H9 (cell line): ENCODE results near the gene FEM1B. TPM values are rescaled to one million over a fixed set of nuclear protein-coding genes. Genes with fewer than 3 reads are reported as not detected.
A peak's percentile ranks its signal among the peaks of the same experiment; 100 is the strongest.

ENCODE experiments used
- DNase-seq: peaks from one replicate; pipeline ENCODE4 v3.0.0-alpha.2; 2017
- H2AFZ ChIP-seq: one replicate; pipeline ENCODE4 v1.6.1; 2013; ENCODE audit warnings: mild to moderate bottlenecking, low read length, control low read depth, moderate library complexity
- H2AK5ac ChIP-seq: 2 replicates; pipeline ENCODE4 v1.6.1; 2013; ENCODE audit warnings: low read length, control low read depth, mixed read lengths; ENCODE audit not compliant: insufficient read length
- H2BK120ac ChIP-seq: one replicate; pipeline ENCODE4 v1.6.1; 2013; ENCODE audit warnings: low read depth, mild to moderate bottlenecking, low read length, control low read depth, inconsistent platforms; ENCODE audit not compliant: poor library complexity, severe bottlenecking
- H2BK12ac ChIP-seq: 2 replicates; pipeline ENCODE4 v1.6.1; 2013; ENCODE audit warnings: low read length, control low read depth, mixed read lengths, low read depth; ENCODE audit not compliant: insufficient read length
- H2BK15ac ChIP-seq: 2 replicates; pipeline ENCODE4 v1.6.1; 2013; ENCODE audit warnings: low read depth, low read length, control low read depth
- H2BK20ac ChIP-seq: one replicate; pipeline ENCODE4 v1.6.1; 2013; ENCODE audit warnings: low read depth, mild to moderate bottlenecking, low read length, control low read depth, inconsistent platforms; ENCODE audit not compliant: poor library complexity, severe bottlenecking
- H2BK5ac ChIP-seq: 2 replicates; pipeline ENCODE4 v1.6.1; 2013; ENCODE audit warnings: low read length, control low read depth, mixed read lengths; ENCODE audit not compliant: insufficient read length
- H3K14ac ChIP-seq: 2 replicates; pipeline ENCODE4 v1.6.1; 2013; ENCODE audit warnings: low read length, control low read depth; ENCODE audit not compliant: insufficient read depth
- H3K18ac ChIP-seq: 2 replicates; pipeline ENCODE4 v1.6.1; 2013; ENCODE audit warnings: low read depth, mild to moderate bottlenecking, mixed read lengths, low read length, control low read depth; ENCODE audit not compliant: insufficient read length
- H3K23ac ChIP-seq: 2 replicates; pipeline ENCODE4 v1.6.1; 2013; ENCODE audit warnings: low read length, control low read depth, mixed read lengths, low read depth; ENCODE audit not compliant: insufficient read length
- H3K23me2 ChIP-seq: 2 replicates; pipeline ENCODE4 v1.6.1; 2013; ENCODE audit warnings: low read depth, mild to moderate bottlenecking, mixed read lengths, low read length, control low read depth; ENCODE audit not compliant: insufficient read length, poor library complexity, severe bottlenecking
- H3K27ac ChIP-seq: 2 replicates; pipeline ENCODE4 v1.5.1; 2013; ENCODE audit warnings: low read length, control low read depth, mixed read lengths, low read depth; ENCODE audit not compliant: insufficient read length
- H3K27me3 ChIP-seq: 2 replicates; pipeline ENCODE4 v1.6.1; 2013; ENCODE audit warnings: low read length, control low read depth, inconsistent platforms; ENCODE audit not compliant: insufficient read depth
- H3K4ac ChIP-seq: 2 replicates; pipeline ENCODE4 v1.6.1; 2013; ENCODE audit warnings: low read depth, mild to moderate bottlenecking, control low read depth, inconsistent platforms, low read length, moderate library complexity
- H3K4me1 ChIP-seq: 2 replicates; pipeline ENCODE4 v1.6.1; 2013; ENCODE audit warnings: low read length, control low read depth, inconsistent platforms; ENCODE audit not compliant: insufficient read depth
- H3K4me2 ChIP-seq: 2 replicates; pipeline ENCODE4 v1.6.1; 2013; ENCODE audit warnings: low read length, control low read depth, mixed read lengths; ENCODE audit not compliant: insufficient read length, insufficient read depth
- H3K56ac ChIP-seq: 2 replicates; pipeline ENCODE4 v1.6.1; 2013; ENCODE audit warnings: low read depth, mild to moderate bottlenecking, mixed read lengths, low read length, control low read depth; ENCODE audit not compliant: insufficient read length
- H3K79me1 ChIP-seq: 2 replicates; pipeline ENCODE4 v1.6.1; 2013; ENCODE audit warnings: low read depth, mild to moderate bottlenecking, moderate library complexity, low read length, control low read depth, inconsistent platforms; ENCODE audit not compliant: insufficient read depth, poor library complexity, severe bottlenecking
- H3K79me2 ChIP-seq: 2 replicates; pipeline ENCODE4 v1.6.1; 2013; ENCODE audit warnings: low read length, control low read depth, inconsistent platforms; ENCODE audit not compliant: insufficient read depth
- H3K9ac ChIP-seq: 2 replicates; pipeline ENCODE4 v1.6.1; 2013; ENCODE audit warnings: low read length, control low read depth, mixed read lengths; ENCODE audit not compliant: insufficient read length; ENCODE audit errors: extremely low read depth
- H3K9me3 ChIP-seq: one replicate; pipeline ENCODE4 v1.6.1; 2013; ENCODE audit warnings: low read depth, low read length, inconsistent platforms; ENCODE audit not compliant: control insufficient read depth
- H3T11ph ChIP-seq: one replicate; pipeline ENCODE4 v1.6.1; 2013; ENCODE audit warnings: mild to moderate bottlenecking, low read length, control low read depth, inconsistent platforms
- H4K20me1 ChIP-seq: one replicate; pipeline ENCODE4 v1.6.1; 2013; ENCODE audit not compliant: control insufficient read depth, insufficient read length, insufficient read depth
- H4K5ac ChIP-seq: 2 replicates; pipeline ENCODE4 v1.6.1; 2013; ENCODE audit warnings: low read depth, mild to moderate bottlenecking, mixed read lengths, low read length, control low read depth; ENCODE audit not compliant: insufficient read length
- H4K8ac ChIP-seq: replicated peaks from 2 replicates; pipeline ENCODE4 v1.6.1; 2013; ENCODE audit warnings: low read length, control low read depth, mixed read lengths, low read depth; ENCODE audit not compliant: insufficient read length
- H4K91ac ChIP-seq: 2 replicates; pipeline ENCODE4 v1.6.1; 2013; ENCODE audit warnings: low read depth, mild to moderate bottlenecking, moderate library complexity, mixed read lengths, low read length, control low read depth; ENCODE audit not compliant: insufficient read length
- H3K27ac Mint-ChIP-seq, 3 experiments: 2 replicates in 2 of 3; 3 replicates in 1 of 3; pipeline ENCODE4 v1.8.0; 2020 to 2021; ENCODE audit warnings: mixed read lengths in 3 of 3, mild to moderate bottlenecking in 1 of 3, moderate library complexity in 1 of 3
- H3K27me3 Mint-ChIP-seq: 2 replicates; pipeline ENCODE4 v1.8.0; 2021; ENCODE audit warnings: low read depth, mild to moderate bottlenecking, moderate library complexity, mixed read lengths
- H3K36me3 Mint-ChIP-seq, 3 experiments: 2 replicates in 2 of 3; 3 replicates in 1 of 3; pipeline ENCODE4 v1.8.0; 2020 to 2021; ENCODE audit warnings: low read depth in 3 of 3, mixed read lengths in 3 of 3; ENCODE audit not compliant: insufficient read depth in 1 of 3
- H3K4me1 Mint-ChIP-seq, 2 experiments: 2 replicates each; pipeline ENCODE4 v1.8.0; 2020; ENCODE audit warnings: mixed read lengths in 2 of 2
- H3K4me3 Mint-ChIP-seq, 2 experiments: 2 replicates in 1 of 2; 3 replicates in 1 of 2; pipeline ENCODE4 v1.8.0; 2020 to 2021; ENCODE audit warnings: mild to moderate bottlenecking in 2 of 2, mixed read lengths in 2 of 2, moderate library complexity in 1 of 2
- H3K9me3 Mint-ChIP-seq, 2 experiments: 2 replicates in 1 of 2; 3 replicates in 1 of 2; pipeline ENCODE4 v1.8.0; 2020; ENCODE audit warnings: mild to moderate bottlenecking in 2 of 2, mixed read lengths in 2 of 2, moderate library complexity in 1 of 2
- WGBS: extraction: QIAGEN DNeasy Blood & Tissue Kit; methylation state at CpG from one replicate; pipeline ENCODE4 v1.1.7; 2013; ENCODE audit warnings: missing lambda C conversion rate, low lambda C conversion rate, mixed read lengths; ENCODE audit not compliant: insufficient read length; ENCODE audit errors: extremely low coverage; 5-methylcytosine and 5-hydroxymethylcytosine counted together
- total RNA-seq: library from RNA; stranded (reverse); gene quantifications from 2 replicates; pipeline ENCODE4 v1.2.1, GENCODE V29; 2021
- TF ChIP-seq, protein P1 (sequence below): fragments of 200-600 bp; sonication (generic); conservative IDR thresholded peaks from 3 replicates; pipeline ENCODE4 v1.8.0; 2021; ENCODE audit warnings: antibody characterized with exemption, mild to moderate bottlenecking

Gene FEM1B
- total RNA-seq, 1 experiment from 2014 or later: 77.9 TPM

DNA sequence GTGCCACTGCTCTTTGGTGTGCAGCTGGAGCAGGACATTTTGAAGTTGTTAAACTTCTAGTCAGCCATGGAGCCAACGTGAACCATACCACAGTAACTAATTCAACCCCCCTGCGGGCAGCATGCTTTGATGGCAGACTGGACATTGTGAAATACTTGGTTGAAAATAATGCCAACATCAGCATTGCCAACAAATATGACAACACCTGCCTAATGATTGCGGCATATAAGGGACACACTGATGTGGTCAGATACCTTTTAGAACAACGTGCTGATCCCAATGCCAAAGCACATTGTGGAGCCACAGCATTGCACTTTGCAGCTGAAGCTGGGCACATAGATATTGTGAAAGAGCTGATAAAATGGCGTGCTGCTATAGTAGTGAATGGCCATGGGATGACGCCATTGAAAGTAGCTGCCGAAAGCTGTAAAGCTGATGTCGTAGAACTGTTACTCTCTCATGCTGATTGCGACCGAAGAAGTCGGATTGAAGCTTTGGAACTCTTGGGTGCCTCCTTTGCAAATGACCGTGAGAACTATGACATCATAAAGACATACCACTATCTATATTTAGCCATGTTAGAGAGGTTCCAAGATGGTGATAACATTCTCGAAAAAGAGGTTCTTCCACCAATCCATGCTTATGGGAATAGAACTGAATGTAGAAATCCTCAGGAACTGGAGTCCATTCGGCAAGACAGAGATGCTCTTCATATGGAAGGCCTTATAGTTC, 12.2 kb downstream of the FEM1B start:
- Histone ChIP-seq H4K5ac (no peak overlapping the region), H3K23me2 (no peaks in the 10 kb centered on the region), H2AK5ac (no peak overlapping the region), H2BK20ac (no peak overlapping the region), H4K91ac (no peak overlapping the region), H3K56ac (no peak overlapping the region), H3K4ac (no peak overlapping the region), H4K8ac (no peak overlapping the region), H3K27ac (no peak overlapping the region), H3K79me1 (no peaks in the 10 kb centered on the region), H2AFZ (no peak overlapping the region), H4K20me1 (no peaks in the 10 kb centered on the region), H2BK12ac (no peak overlapping the region), H3K27me3 (no peaks in the 10 kb centered on the region), H3K9ac (no peak overlapping the region), H3K4me1 (no peaks in the 10 kb centered on the region; the same call in 1 of the 2 replicates), H3K9me3 (no peaks in the 10 kb centered on the region), H3K23ac (no peak overlapping the region), H3K18ac (no peak overlapping the region), H2BK5ac (no peak overlapping the region), H3K14ac (no peak overlapping the region), H2BK15ac (no peak overlapping the region), H3K4me2 (no peak overlapping the region), H3K79me2 (peaks cover 14% of the 10 kb centered on the region; the same call in 1 of the 2 replicates), H3T11ph (no peak overlapping the region), H2BK120ac (no peak overlapping the region)
- Mint-ChIP-seq H3K27ac (peak overlapping the region in 1 of 3 experiments; percentile 55; a peak in 1 of 7 replicates), H3K27me3 (no peaks in the 10 kb centered on the region), H3K9me3 (peaks cover 3 to 6% of the 10 kb centered on the region in 2 experiments), H3K36me3 (peaks cover 26 to 53% (median 40%) of the 10 kb centered on the region in 3 experiments), H3K4me1 (peaks cover 65 to 70% of the 10 kb centered on the region in 2 experiments), H3K4me3 (no peak overlapping the region)
- DNase-seq: no peak
- TF ChIP-seq, protein P1, sequence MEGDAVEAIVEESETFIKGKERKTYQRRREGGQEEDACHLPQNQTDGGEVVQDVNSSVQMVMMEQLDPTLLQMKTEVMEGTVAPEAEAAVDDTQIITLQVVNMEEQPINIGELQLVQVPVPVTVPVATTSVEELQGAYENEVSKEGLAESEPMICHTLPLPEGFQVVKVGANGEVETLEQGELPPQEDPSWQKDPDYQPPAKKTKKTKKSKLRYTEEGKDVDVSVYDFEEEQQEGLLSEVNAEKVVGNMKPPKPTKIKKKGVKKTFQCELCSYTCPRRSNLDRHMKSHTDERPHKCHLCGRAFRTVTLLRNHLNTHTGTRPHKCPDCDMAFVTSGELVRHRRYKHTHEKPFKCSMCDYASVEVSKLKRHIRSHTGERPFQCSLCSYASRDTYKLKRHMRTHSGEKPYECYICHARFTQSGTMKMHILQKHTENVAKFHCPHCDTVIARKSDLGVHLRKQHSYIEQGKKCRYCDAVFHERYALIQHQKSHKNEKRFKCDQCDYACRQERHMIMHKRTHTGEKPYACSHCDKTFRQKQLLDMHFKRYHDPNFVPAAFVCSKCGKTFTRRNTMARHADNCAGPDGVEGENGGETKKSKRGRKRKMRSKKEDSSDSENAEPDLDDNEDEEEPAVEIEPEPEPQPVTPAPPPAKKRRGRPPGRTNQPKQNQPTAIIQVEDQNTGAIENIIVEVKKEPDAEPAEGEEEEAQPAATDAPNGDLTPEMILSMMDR: no peak
- WGBS: no CpG with 5 or more reads among the region's 14 CpGs
